A673 (cell line): ENCODE results near the gene PRR5. TPM values are rescaled to one million over a fixed set of nuclear protein-coding genes. Genes with fewer than 3 reads are reported as not detected.

Source experiments
- BruUV-seq: library from RNA; stranded (reverse); fragments of 400-500 nt; replicated peaks from 2 replicates; lab custom pipeline; 2021; lab: Mats Ljungman, UMichigan
- CTCF ChIA-PET: fragments of 300-600 bp; sonication (Branson Sonifier 250); formaldehyde crosslinking; loops from one replicate; lab custom pipeline; 2022; ENCODE audit warnings: antibody characterized with exemption; lab: Charles Lee
- POLR2A ChIA-PET: fragments of 300-600 bp; sonication (Branson Sonifier 250); formaldehyde crosslinking; loops from one replicate; lab custom pipeline; 2022; ENCODE audit warnings: antibody characterized with exemption; ENCODE audit not compliant: low non-redundant PET; lab: Charles Lee
- DNase-seq: peaks from one replicate; pipeline ENCODE4 v3.0.0-alpha.2; 2015; ENCODE audit warnings: low spot score
- H3K27ac ChIP-seq: fragments of 200-600 bp; sonication (generic); 2 replicates; pipeline ENCODE4 v1.5.1; 2016; ENCODE audit warnings: mixed run types, low read depth, mild to moderate bottlenecking, mixed read lengths, antibody characterized with exemption, low read length; ENCODE audit not compliant: poor library complexity, severe bottlenecking
- H3K27me3 ChIP-seq: fragments of 200-600 bp; sonication (generic); replicated peaks from 2 replicates; pipeline ENCODE4 v1.6.1; 2017; ENCODE audit warnings: mixed run types, low read depth, mild to moderate bottlenecking, mixed read lengths, antibody characterized with exemption, low read length; ENCODE audit not compliant: insufficient read depth, poor library complexity
- H3K36me3 ChIP-seq: fragments of 200-600 bp; sonication (generic); 2 replicates; pipeline ENCODE4 v1.6.1; 2016; ENCODE audit warnings: mixed run types, mild to moderate bottlenecking, mixed read lengths, antibody characterized with exemption, low read length; ENCODE audit not compliant: insufficient read depth, poor library complexity, severe bottlenecking
- H3K4me1 ChIP-seq: fragments of 200-600 bp; sonication (generic); 2 replicates; pipeline ENCODE4 v1.6.1; 2017; ENCODE audit warnings: mixed run types, mild to moderate bottlenecking, mixed read lengths, antibody characterized with exemption, low read length; ENCODE audit not compliant: insufficient read depth, poor library complexity, severe bottlenecking
- H3K4me3 ChIP-seq: fragments of 200-600 bp; sonication (generic); 2 replicates; pipeline ENCODE4 v1.5.1; 2016; ENCODE audit warnings: low read depth, mixed run types, mild to moderate bottlenecking, mixed read lengths, low read length; ENCODE audit not compliant: poor library complexity, severe bottlenecking
- H3K9me3 ChIP-seq: fragments of 200-600 bp; sonication (generic); 2 replicates; pipeline ENCODE4 v1.6.1; 2016; ENCODE audit warnings: mixed run types, low read depth, mild to moderate bottlenecking, mixed read lengths, antibody characterized with exemption, low read length; ENCODE audit not compliant: poor library complexity, severe bottlenecking
- EZH2 ChIP-seq: fragments of 200-600 bp; sonication (generic); IDR thresholded peaks from 2 replicates; pipeline ENCODE4 v1.6.1; 2017; ENCODE audit warnings: borderline replicate concordance, low read depth, mild to moderate bottlenecking, mixed read lengths, antibody characterized with exemption, low read length; ENCODE audit not compliant: poor library complexity, severe bottlenecking
- intact Hi-C: fragments of 100-400 bp; cut with micrococcal nuclease; formaldehyde crosslinking; loops from one replicate; pipeline ENCODE4 v1.10.0; 2022; ENCODE audit not compliant: unreplicated experiment
- total RNA-seq: library from RNA; stranded (reverse); gene quantifications from 2 replicates; pipeline ENCODE4 v1.2.3, GENCODE V29; 2021
- TF ChIP-seq, protein P1 (sequence below): fragments of 300-800, 200-600 bp; sonication (generic); conservative IDR thresholded peaks from 2 replicates; pipeline ENCODE4 v1.5.1; 2017; ENCODE audit warnings: low read depth, mild to moderate bottlenecking, antibody characterized with exemption, low read length, moderate library complexity, mixed read lengths

PRR5 gene
- total RNA-seq, 1 experiment from 2014 or later, result 17.9 TPM

- Histone ChIP-seq H3K36me3 (no peaks in the 10 kb centered on the region), H3K9me3 (no peaks in the 10 kb centered on the region), H3K4me1 (no peaks in the 10 kb centered on the region), H3K27me3 (no peaks in the 10 kb centered on the region), H3K4me3 (no peak overlapping the region), H3K27ac (no peak overlapping the region)
- POLR2A ChIA-PET, result no interaction called here
- no peak for DNase-seq
- BruUV-seq, result no TSS peak
- no peak for TF ChIP-seq EZH2
- TF ChIP-seq, protein P1, sequence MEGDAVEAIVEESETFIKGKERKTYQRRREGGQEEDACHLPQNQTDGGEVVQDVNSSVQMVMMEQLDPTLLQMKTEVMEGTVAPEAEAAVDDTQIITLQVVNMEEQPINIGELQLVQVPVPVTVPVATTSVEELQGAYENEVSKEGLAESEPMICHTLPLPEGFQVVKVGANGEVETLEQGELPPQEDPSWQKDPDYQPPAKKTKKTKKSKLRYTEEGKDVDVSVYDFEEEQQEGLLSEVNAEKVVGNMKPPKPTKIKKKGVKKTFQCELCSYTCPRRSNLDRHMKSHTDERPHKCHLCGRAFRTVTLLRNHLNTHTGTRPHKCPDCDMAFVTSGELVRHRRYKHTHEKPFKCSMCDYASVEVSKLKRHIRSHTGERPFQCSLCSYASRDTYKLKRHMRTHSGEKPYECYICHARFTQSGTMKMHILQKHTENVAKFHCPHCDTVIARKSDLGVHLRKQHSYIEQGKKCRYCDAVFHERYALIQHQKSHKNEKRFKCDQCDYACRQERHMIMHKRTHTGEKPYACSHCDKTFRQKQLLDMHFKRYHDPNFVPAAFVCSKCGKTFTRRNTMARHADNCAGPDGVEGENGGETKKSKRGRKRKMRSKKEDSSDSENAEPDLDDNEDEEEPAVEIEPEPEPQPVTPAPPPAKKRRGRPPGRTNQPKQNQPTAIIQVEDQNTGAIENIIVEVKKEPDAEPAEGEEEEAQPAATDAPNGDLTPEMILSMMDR, result no peak
- CTCF ChIA-PET, result no interaction called here
- intact Hi-C loops, result no loop called here
Observed at GRCh38 chr22:44764373-44764772, 62.4 kb downstream of the PRR5 start.

DNA sequence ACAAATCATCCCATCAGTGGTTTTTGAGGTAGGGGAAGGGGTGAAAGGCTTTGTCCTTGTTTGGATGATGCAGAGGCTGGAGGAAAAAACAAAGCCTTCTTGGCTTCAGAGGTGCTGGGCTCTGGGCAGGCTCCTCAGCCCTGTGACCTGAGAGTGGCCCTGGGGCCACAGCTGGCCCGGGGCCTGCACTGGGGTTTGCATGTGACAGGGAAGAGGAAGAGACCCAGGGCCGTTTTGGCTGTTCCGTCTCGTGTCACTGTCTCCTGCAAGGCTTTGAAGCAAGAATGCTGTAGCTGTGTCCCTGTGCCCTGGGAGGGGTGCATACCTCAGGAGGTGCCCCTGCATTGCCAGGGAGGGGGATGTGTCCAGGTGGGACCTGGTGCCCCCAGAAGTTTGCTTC, 63.0 kb downstream of the PRR5 start:
- no peak for DNase-seq
- intact Hi-C loops, result no loop called here
- H3K4me3 ChIP-seq, result no peak overlapping the region
- POLR2A ChIA-PET, result no interaction called here
- TF ChIP-seq, protein P1, result no peak
- no peak for TF ChIP-seq EZH2
- H3K36me3 ChIP-seq, result no peaks in the 10 kb centered on the region
- CTCF ChIA-PET, result no interaction called here
- no TSS peak for BruUV-seq
- H3K27me3 ChIP-seq, result no peaks in the 10 kb centered on the region
- no peaks in the 10 kb centered on the region for H3K4me1 ChIP-seq
- H3K9me3 ChIP-seq, result no peaks in the 10 kb centered on the region
- no peak overlapping the region for H3K27ac ChIP-seq

DNA sequence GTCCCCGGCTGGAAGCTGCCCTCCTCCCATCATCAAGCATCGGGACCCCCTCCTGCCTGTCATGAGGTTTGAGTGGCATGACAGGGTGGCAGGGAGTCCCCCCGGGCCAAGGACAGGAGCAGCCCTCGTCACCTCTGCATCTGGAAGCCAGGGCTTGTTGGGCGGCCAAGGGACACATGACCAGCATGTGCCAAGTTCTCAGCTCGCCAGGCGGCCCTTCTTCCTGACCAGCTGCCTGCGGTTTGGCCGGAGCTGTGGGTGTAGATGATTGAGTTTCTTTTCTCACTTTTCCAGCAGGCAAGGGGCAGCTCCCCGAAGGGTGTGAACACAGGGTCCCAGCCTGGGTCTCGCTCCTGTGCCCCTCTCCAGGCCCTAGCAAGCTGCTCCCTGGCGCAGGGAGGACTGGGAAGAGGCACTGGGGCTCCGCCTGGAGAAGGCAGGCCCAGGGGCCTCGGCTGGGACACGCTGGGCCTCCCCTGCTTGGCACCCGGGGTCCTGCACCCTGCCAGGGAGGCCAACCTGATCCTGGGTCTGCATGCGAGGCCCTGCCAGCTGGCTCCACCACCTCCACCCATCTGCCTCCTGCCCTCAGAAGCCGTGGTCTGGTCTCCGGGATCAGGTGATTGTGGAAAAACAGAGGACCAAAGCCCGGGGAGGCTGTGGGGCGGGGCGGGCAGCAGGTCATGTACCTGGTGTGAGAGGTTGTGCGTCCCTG, 63.7 kb downstream of the PRR5 start:
- Histone ChIP-seq H3K27ac (no peak overlapping the region), H3K4me3 (no peak overlapping the region), H3K4me1 (no peaks in the 10 kb centered on the region), H3K9me3 (no peaks in the 10 kb centered on the region), H3K27me3 (no peaks in the 10 kb centered on the region), H3K36me3 (no peaks in the 10 kb centered on the region)
- no TSS peak for BruUV-seq
- no peak for TF ChIP-seq EZH2
- TF ChIP-seq, protein P1, result no peak
- intact Hi-C loops, result no loop called here
- ChIA-PET POLR2A (no interaction called here), CTCF (no interaction called here)
- no peak for DNase-seq
